GM13976 (cell line): Measurements from ENCODE around the gene CCDC85C.

ENCODE experiments used
- DNase-seq: peaks from one replicate; pipeline ENCODE4 v3.0.0; 2012; ENCODE audit warnings: low spot score
- in situ Hi-C: fragments of 300-500 bp; cut with MboI; formaldehyde crosslinking; loops from one replicate; pipeline ENCODE4 v1.12.0; 2022; ENCODE audit warnings: low sequenced_read_pairs, mixed read lengths, inconsistent platforms; ENCODE audit not compliant: unreplicated experiment
- TF ChIP-seq, protein P1 (sequence below): IDR thresholded peaks from 2 replicates; pipeline ENCODE4 v1.5.1; 2012; ENCODE audit warnings: borderline replicate concordance, mild to moderate bottlenecking; ENCODE audit not compliant: insufficient read depth; ENCODE audit errors: extremely low read depth, missing control alignments, control extremely low read depth

The CCDC85C gene

GRCh38 chr14:99513946-99514551, 90.0 kb downstream of the CCDC85C start:
- in situ Hi-C loops: no loop called here
- no peak for DNase-seq
- TF ChIP-seq, protein P1, sequence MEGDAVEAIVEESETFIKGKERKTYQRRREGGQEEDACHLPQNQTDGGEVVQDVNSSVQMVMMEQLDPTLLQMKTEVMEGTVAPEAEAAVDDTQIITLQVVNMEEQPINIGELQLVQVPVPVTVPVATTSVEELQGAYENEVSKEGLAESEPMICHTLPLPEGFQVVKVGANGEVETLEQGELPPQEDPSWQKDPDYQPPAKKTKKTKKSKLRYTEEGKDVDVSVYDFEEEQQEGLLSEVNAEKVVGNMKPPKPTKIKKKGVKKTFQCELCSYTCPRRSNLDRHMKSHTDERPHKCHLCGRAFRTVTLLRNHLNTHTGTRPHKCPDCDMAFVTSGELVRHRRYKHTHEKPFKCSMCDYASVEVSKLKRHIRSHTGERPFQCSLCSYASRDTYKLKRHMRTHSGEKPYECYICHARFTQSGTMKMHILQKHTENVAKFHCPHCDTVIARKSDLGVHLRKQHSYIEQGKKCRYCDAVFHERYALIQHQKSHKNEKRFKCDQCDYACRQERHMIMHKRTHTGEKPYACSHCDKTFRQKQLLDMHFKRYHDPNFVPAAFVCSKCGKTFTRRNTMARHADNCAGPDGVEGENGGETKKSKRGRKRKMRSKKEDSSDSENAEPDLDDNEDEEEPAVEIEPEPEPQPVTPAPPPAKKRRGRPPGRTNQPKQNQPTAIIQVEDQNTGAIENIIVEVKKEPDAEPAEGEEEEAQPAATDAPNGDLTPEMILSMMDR: no peak

- TF ChIP-seq, protein P1: no peak
- in situ Hi-C loops: no loop called here
- no peak for DNase-seq
Measured at GRCh38 chr14:99513183-99513694, 90.8 kb downstream of the CCDC85C start.

- TF ChIP-seq, protein P1: no peak
- in situ Hi-C loops: no loop called here
- no peak for DNase-seq
Measured at GRCh38 chr14:99512571-99513182, 91.3 kb downstream of the CCDC85C start.

- TF ChIP-seq, protein P1: no peak
- in situ Hi-C loops: no loop called here
- no peak for DNase-seq
Measured at GRCh38 chr14:99512110-99512449, 91.9 kb downstream of the CCDC85C start.

DNA sequence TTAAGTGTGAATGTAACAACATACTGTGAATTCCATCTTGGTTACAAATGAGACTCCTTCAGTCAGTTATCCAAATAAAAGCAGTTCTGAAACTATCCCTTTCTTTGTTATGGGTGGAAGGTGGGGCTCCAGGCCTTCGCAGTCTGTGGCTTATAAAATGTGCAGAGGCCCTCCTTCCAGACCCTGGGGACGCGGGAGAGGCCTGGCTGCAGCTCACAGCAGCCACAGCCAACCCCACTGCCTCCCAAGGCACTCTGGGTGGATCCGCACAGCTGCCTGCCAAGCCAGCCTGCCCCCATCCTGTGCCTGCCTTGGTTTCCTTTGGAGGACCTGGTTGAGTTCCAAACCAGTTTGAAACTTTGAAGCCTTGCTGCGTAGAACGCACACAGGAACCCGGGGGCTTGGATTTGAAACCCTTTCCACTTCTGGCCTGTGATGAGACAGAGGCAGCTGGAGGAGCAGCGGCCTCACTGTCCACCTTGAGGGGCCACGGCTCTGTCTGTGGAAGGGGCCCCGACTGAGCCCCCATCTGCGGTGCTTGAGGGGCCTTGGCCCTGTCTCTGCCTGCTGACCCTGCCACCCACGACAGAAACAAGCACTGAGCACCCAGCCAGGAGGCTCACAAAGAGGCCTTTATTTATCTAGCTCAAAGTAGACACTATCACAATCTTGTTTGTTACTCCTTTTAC, 92.4 kb downstream of the CCDC85C start:
- TF ChIP-seq, protein P1: no peak
- in situ Hi-C loops: no loop called here
- no peak for DNase-seq

DNA sequence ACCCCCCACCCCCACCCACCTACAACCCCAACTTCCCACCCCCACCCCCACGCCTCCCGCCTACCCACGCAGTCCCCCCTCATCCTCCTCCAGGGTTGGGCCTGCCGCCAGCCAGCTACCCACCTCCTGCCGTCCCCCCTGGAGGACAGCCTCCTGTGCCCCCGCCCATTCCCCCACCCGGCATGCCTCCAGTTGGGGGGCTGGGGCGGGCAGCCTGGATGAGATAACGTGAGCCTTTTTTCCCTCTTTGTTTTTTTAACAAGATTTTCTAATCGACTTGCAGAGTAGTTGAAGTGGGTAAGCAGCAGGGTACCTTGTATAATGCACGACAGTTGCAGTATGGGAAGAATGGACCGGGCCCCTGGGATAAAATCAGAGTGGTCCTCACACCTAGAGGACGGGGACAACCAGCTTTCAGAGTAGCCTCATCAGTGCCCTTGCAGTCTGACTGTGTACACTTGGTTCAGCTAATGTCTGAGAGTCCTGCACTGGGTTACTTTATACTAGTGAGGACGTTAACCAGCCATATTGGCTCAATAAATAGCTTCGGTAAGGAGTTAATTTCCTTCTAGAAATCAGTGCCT, 93.4 kb downstream of the CCDC85C start:
- DNase-seq: peak; percentile 18
- in situ Hi-C loops: no loop called here
- TF ChIP-seq, protein P1: no peak
